Measurements from ENCODE around the gene ATF6.
A peak's percentile ranks its signal among the peaks of the same experiment; 100 is the strongest.
"Not testable (repeated sequence)": the region's sequence is repeated elsewhere in the genome, so short reads cannot be mapped to it uniquely, and the experiment has no call there.

The ATF6 gene

DNA sequence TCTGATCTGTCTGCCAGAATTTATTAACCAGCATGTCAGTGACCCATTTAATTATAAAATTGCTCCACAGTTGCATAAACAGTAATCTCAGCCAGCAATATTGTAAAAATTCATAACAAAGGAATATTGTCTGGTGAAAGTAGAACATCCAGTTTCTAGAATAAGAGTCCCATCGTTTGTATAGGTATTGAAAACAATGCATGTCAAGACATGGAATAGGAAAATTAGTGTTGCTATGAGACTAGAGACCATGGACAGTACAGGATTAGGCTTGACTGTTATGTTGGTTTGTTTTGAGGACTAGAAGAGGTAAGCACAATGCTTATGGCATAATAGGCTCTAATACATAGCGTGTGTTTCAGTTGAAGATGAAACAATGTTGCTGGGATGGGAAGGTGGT, 37.1 kb downstream of the ATF6 start:
- H3K27ac Mint-ChIP-seq = peak overlapping the region in 2 of 3 experiments; percentile 19 to 26

DNA sequence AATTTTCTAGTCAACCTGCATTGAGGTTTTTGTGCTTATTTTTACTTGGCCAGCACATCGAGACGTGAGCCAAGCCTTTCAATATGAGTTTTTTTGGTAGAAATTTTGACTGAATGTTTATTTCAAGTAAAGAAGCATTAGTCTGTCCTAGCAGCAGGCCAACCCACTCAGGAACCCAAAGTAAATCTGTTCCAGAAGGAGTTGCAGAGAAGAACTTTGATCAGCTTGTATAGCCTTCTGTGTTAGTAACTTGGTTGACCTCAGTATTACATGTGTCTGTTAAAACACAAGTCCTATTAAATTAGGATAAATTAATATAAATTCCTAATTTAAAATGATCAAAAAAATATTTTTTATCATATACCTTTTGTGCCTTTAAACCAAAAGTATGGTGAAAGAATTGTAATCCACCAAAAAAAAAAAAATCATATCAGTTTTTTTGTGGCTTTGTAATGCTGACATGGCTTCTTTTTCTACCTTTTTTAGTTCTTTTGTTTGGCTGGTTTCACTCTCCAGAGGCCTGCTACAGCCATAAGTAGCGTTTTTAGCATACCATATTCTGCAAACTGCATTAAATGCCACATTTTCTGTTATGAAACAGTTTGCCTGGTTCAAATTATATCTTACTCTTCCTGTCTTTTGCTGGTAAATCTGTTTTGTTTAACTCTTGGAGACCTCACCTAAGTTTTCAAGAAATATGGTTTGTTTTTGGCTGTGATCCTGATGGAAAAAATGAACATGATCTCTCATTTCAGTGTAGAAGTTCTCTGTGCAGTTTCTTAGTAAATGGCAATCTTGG, 39.5 kb downstream of the ATF6 start:
- TF ChIP-seq, protein P1, sequence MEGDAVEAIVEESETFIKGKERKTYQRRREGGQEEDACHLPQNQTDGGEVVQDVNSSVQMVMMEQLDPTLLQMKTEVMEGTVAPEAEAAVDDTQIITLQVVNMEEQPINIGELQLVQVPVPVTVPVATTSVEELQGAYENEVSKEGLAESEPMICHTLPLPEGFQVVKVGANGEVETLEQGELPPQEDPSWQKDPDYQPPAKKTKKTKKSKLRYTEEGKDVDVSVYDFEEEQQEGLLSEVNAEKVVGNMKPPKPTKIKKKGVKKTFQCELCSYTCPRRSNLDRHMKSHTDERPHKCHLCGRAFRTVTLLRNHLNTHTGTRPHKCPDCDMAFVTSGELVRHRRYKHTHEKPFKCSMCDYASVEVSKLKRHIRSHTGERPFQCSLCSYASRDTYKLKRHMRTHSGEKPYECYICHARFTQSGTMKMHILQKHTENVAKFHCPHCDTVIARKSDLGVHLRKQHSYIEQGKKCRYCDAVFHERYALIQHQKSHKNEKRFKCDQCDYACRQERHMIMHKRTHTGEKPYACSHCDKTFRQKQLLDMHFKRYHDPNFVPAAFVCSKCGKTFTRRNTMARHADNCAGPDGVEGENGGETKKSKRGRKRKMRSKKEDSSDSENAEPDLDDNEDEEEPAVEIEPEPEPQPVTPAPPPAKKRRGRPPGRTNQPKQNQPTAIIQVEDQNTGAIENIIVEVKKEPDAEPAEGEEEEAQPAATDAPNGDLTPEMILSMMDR (IDR thresholded peaks at IDR 0.05; ENCODE audit: unreplicated experiment in 3 of 3) = no peak
- Mint-ChIP-seq H3K36me3 (ENCODE audit: low read depth) (peaks cover 54% of the 10 kb centered on the region), H3K4me3 (no peak overlapping the region), H3K4me1 (peaks cover 26% of the 10 kb centered on the region), H3K27me3 (ENCODE audit: low read depth) (no peaks in the 10 kb centered on the region), H3K27ac (peak overlapping the region; percentile 57 to 78 (median 69)), H3K9me3 (peaks cover 9% of the 10 kb centered on the region)

More for the DNA sequence above, 37.1 kb downstream of the ATF6 start:
- peaks cover 26% of the 10 kb centered on the region for H3K4me1 Mint-ChIP-seq
- no peaks in the 10 kb centered on the region for H3K27me3 Mint-ChIP-seq (ENCODE audit: low read depth)
- peaks cover 42% of the 10 kb centered on the region for H3K36me3 Mint-ChIP-seq (ENCODE audit: low read depth)
- no peaks in the 10 kb centered on the region for H3K9me3 Mint-ChIP-seq
- TF ChIP-seq, protein P1 (IDR thresholded peaks at IDR 0.05; ENCODE audit: unreplicated experiment in 3 of 3) = no peak
- no peak overlapping the region for H3K4me3 Mint-ChIP-seq

DNA sequence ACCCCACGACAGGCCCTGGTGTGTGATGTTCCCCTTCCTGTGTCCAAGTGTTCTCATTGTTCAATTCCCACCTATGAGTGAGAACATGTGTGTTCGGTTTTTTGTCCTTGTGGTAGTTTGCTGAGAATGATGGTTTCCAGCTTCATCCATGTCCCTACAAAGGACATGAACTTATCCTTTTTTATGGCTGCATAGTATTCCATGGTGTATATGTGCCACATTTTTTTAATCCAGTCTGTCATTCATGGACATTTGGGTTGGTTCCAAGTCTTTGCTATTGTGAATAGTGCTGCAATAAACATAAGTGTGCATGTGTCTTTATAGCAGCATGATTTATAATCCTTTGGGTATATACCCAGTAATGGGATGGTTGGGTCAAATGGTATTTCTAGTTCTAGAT, 43.1 kb downstream of the ATF6 start:
- Mint-ChIP-seq H3K36me3 (ENCODE audit: low read depth) (peaks cover 66% of the 10 kb centered on the region), H3K9me3 (peaks cover 18% of the 10 kb centered on the region), H3K4me1 (peaks cover 21% of the 10 kb centered on the region)
- H3K27me3 Mint-ChIP-seq (ENCODE audit: low read depth); H3K4me3 Mint-ChIP-seq; H3K27ac Mint-ChIP-seq: not testable (repeated sequence)

DNA sequence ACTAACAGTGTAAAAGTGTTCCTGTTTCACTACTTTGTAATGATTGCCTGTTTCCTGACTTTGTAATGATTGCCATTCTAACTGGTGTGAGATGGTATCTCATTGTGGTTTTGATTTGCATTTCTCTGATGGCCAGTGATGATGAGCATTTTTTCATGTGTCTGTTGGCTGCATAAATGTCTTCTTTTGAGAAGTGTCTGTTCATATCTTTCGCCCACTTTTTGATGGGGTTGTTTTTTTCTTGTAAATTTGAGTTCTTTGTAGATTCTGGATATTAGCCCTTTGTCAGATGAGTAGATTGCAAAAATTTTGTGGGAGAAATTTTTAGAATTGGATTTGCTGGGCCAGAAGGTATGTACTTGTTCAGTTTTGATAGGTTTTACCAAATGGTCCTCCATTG, 43.5 kb downstream of the ATF6 start:
- H3K36me3 Mint-ChIP-seq (ENCODE audit: low read depth) = peaks cover 68% of the 10 kb centered on the region

DNA sequence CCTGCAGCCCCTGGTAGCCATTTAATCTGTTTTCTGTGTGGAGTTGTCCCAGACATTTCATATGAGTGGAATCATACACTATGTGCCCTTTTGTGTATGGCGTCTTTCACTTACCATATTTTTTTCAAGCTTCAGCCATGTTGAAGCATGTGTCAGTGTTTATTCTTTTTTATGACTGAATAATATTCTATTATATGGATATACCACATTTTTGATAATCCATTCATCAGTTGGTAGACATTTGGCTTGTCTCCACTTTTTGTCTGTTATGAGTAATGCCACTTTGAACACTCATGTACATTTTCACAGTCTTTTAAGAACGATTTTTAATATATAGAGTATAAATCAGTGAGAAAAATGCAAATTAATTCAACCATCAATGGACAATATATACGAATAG, 44.7 kb downstream of the ATF6 start:
- peaks cover 18% of the 10 kb centered on the region for H3K9me3 Mint-ChIP-seq
- TF ChIP-seq, protein P1 (IDR thresholded peaks at IDR 0.05; ENCODE audit: unreplicated experiment in 3 of 3) = no peak

More for the DNA sequence above, 43.5 kb downstream of the ATF6 start:
- not testable (repeated sequence) for H3K27me3 Mint-ChIP-seq (ENCODE audit: low read depth); H3K4me3 Mint-ChIP-seq; H3K27ac Mint-ChIP-seq
- Mint-ChIP-seq H3K9me3 (peaks cover 18% of the 10 kb centered on the region), H3K4me1 (peaks cover 21% of the 10 kb centered on the region)

DNA sequence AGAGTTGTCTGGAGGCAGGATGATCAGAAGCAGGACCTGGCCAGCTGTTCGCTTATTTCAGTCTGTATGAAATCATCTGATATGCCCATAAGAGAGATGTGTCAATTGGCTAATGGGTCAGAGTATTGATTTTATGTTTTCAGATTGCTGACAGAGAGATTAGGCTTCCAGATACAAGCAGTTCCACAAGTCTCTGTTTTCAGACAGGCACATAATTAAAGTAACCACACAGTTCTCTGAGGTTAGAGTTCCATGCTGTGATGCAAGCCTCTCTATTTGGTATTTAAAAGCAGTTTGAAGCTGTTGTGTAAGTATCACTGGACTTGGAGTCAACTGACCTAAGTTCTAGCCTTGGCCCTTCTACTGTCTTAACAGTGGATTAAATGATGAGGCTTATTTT, 50.1 kb downstream of the ATF6 start:
- H3K27me3 Mint-ChIP-seq (ENCODE audit: low read depth) = no peaks in the 10 kb centered on the region
- peaks cover 4% of the 10 kb centered on the region for H3K9me3 Mint-ChIP-seq
- H3K27ac Mint-ChIP-seq = peak overlapping the region in 1 of 3 experiments; percentile 59
- H3K4me3 Mint-ChIP-seq = no peak overlapping the region
- TF ChIP-seq, protein P1 (IDR thresholded peaks at IDR 0.05; ENCODE audit: unreplicated experiment in 3 of 3) = no peak
- peaks cover 39% of the 10 kb centered on the region for H3K36me3 Mint-ChIP-seq (ENCODE audit: low read depth)
- no peaks in the 10 kb centered on the region for H3K4me1 Mint-ChIP-seq

More for the DNA sequence above, 44.7 kb downstream of the ATF6 start:
- no peaks in the 10 kb centered on the region for H3K27me3 Mint-ChIP-seq (ENCODE audit: low read depth)
- H3K4me1 Mint-ChIP-seq = peaks cover 17% of the 10 kb centered on the region
- no peak overlapping the region for H3K4me3 Mint-ChIP-seq
- H3K36me3 Mint-ChIP-seq (ENCODE audit: low read depth) = peaks cover 68% of the 10 kb centered on the region
- H3K27ac Mint-ChIP-seq = no peak overlapping the region

DNA sequence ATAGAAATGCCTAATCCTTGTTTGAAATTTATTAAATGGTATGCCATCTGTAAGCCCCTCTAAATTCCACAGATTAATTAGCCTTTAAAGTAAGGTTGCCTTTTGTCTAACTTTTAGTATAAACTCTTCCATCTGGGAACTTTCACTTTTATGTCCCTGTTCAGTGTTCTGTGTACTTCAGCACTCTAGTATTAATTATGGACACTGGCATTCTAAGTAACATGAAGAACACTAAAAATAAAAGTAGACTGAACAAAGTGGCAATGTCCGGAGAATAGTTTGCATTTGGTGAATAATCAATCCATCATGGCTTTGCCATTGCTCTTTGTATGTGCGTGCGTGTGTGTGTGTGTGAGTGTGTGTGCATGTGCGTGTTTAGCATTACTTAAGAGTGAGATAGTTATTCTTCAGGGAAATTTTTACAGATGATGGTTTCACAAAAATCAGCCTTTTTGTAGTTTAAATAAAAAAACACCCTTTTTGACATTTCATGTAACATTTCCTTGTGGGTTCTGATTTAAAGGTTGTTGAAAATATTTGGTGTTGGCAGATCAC, 51.1 kb downstream of the ATF6 start:
- TF ChIP-seq, protein P1 (IDR thresholded peaks at IDR 0.05; ENCODE audit: unreplicated experiment in 3 of 3) = no peak
- no peaks in the 10 kb centered on the region for H3K27me3 Mint-ChIP-seq (ENCODE audit: low read depth)
- H3K4me3 Mint-ChIP-seq = no peak overlapping the region
- H3K36me3 Mint-ChIP-seq (ENCODE audit: low read depth) = peaks cover 39% of the 10 kb centered on the region
- H3K27ac Mint-ChIP-seq = peak overlapping the region in 1 of 3 experiments; percentile 55
- no peaks in the 10 kb centered on the region for H3K4me1 Mint-ChIP-seq
- H3K9me3 Mint-ChIP-seq = no peaks in the 10 kb centered on the region

Measured in nephron (organoid).